ENCODE data around the gene CHD8. TPM values are rescaled to one million over a fixed set of nuclear protein-coding genes. Genes with fewer than 3 reads are reported as not detected.

CHD8 gene
- total and polyA plus RNA-seq, 2 of the 4 experiments (the other 2 are of a cell fraction) = 32.1 to 55.0 TPM

DNA sequence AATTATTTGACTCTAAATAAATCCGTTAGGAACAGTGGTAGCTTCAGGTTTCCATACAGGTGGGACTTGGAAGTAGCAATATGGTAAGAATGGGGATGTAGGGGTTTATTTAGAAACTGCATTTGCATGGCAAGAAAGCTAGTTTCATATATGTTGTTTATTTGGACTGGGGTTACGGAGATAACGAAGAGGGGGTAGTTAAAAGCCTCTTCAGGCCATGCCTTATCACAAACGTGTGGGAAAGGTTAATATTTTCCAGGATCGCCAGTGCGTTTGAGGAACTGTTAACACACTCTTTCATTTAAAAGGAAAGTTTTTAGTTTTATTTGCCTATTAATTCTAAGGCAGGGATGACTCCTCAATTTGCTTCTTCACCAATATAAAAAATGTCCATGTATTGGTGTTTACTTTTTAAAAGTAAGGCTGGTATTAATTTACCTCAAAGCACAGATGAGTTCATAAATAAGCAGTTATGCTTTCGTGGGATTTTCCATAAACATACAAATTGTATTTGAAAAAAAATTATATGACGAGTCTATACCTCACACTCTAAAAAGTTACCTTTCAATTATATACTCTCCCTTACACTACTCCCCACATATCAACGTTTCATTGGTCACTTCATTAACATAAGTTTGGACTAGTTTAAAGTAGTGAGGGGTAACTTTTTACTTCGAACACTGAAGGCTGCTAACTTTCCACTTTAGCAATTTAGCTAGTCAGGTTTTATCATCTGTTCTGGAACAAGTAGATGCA is 20.0 kb upstream of the CHD8 start:
- Histone ChIP-seq H4K20me1 (ENCODE audit: insufficient read depth, low read length) (no peaks in the 10 kb centered on the region), H4K91ac (ENCODE audit: insufficient read depth, low read depth, low read length) (peak overlapping the region; percentile 81), H3K4me1 (ENCODE audit: control insufficient read depth, insufficient read depth, low read length) (no peaks in the 10 kb centered on the region; the same call in 1 of the 2 replicates), H3K4ac (ENCODE audit: low read depth, low read length) (peak overlapping the region; percentile 84), H2BK5ac (ENCODE audit: low read depth, low read length, poor library complexity, severe bottlenecking) (peak overlapping the region; percentile 79), H3K4me3 (ENCODE audit: insufficient read depth, low read depth, low read length) (peak overlapping the region; percentile 89), H3K9me1 (ENCODE audit: insufficient read depth, low read length) (no peaks in the 10 kb centered on the region), H3K56ac (ENCODE audit: extremely low read depth, insufficient read depth, low read length) (peak overlapping the region; percentile 80), H4K5ac (ENCODE audit: low read depth, low read length) (peak overlapping the region; percentile 89), H3K4me2 (ENCODE audit: low read depth, low read length) (peak overlapping the region; percentile 91), H3K79me1 (ENCODE audit: low read depth in 1 of 2, low read length in 2 of 2) (peaks cover 8 to 30% of the 10 kb centered on the region in 2 experiments), H2AFZ (replicated peaks; ENCODE audit: low read length, poor library complexity) (peak overlapping the region; percentile 95), H4K8ac (ENCODE audit: low read depth in 2 of 2, low read length in 2 of 2) (peak overlapping the region; percentile 87 to 98; a peak in 3 of 4 replicates), H2BK20ac (ENCODE audit: low read depth, low read length) (no peak overlapping the region), H3K9me3 (ENCODE audit: control insufficient read depth, insufficient read depth, low read length) (no peaks in the 10 kb centered on the region), H3K14ac (replicated peaks; ENCODE audit: low read depth, low read length) (peak overlapping the region; percentile 74; the same call in 1 of the 2 replicates), H2BK15ac (ENCODE audit: low read depth, low read length) (no peak overlapping the region; the same call in 2 of the 3 replicates), H3K27ac (ENCODE audit: insufficient read depth, low read length) (peak overlapping the region; percentile 90), H3K18ac (ENCODE audit: low read depth, low read length) (peak overlapping the region; percentile 68), H3K27me3 (ENCODE audit: control insufficient read depth, insufficient read depth, low read length) (no peaks in the 10 kb centered on the region), H3K23ac (ENCODE audit: low read depth, low read length) (peak overlapping the region; percentile 73), H3K9ac (ENCODE audit: low read depth, low read length) (peak overlapping the region; percentile 90), H3K36me3 (ENCODE audit: control insufficient read depth, insufficient read depth, low read length) (peaks cover 2% of the 10 kb centered on the region), H2AK9ac (replicated peaks; ENCODE audit: low read depth, low read length, poor library complexity) (peak overlapping the region; percentile 90), H2BK120ac (ENCODE audit: low read depth, low read length) (peak overlapping the region; percentile 31; the same call in 1 of the 2 replicates), H2AK5ac (ENCODE audit: low read depth, low read length) (no peak overlapping the region)
- DNase-seq (no peak), ATAC-seq (ENCODE audit: low read depth) (no peak)
- WGBS, 2 experiments (ENCODE audit: extremely low coverage in 2 of 2, insufficient read length in 1 of 2) = 100% methylated on average over 1 of the region's 10 CpGs; no CpG with 5 or more reads in 1 of the 2 experiments
- CTCF ChIA-PET = interaction anchor here (1.5 to 2.7 kb wide), 2 partner anchors 22 to 41 kb away, joined by 3 to 10 read pairs; no protein-coding TSS in a partner anchor
- POLR2A ChIA-PET (ENCODE audit: unreplicated experiment) = no interaction called here
- BruUV-seq (replicated peaks) = no TSS peak
- dilution Hi-C loops (cut with HindIII; ENCODE audit: low sequenced_read_pairs, unreplicated experiment) (no loop called here), in situ Hi-C loops (cut with MboI; ENCODE audit: low sequenced_read_pairs) (no loop called here), intact Hi-C loops (cut with micrococcal nuclease) (loop anchor here (2.0 kb wide), 1 partner anchor 39 kb away; no protein-coding TSS in a partner anchor)
- no peak for TF ChIP-seq RFX5 (IDR thresholded peaks at IDR 0.05; ENCODE audit: low read depth, low read length)
- TF ChIP-seq CEBPB (IDR thresholded peaks at IDR 0.05; ENCODE audit: low read depth, low read length) = no peak
- no peak for TF ChIP-seq MAFK (IDR thresholded peaks at IDR 0.05; ENCODE audit: low read depth, low read length)
- no peak for TF ChIP-seq RAD21 (IDR thresholded peaks at IDR 0.05; ENCODE audit: low read length)
- TF ChIP-seq MXI1 (IDR thresholded peaks at IDR 0.05; ENCODE audit: borderline replicate concordance, low read depth, low read length) = no peak
- no peak for TF ChIP-seq RCOR1 (IDR thresholded peaks at IDR 0.05; ENCODE audit: insufficient replicate concordance, low read length)
- TF ChIP-seq, protein P1, sequence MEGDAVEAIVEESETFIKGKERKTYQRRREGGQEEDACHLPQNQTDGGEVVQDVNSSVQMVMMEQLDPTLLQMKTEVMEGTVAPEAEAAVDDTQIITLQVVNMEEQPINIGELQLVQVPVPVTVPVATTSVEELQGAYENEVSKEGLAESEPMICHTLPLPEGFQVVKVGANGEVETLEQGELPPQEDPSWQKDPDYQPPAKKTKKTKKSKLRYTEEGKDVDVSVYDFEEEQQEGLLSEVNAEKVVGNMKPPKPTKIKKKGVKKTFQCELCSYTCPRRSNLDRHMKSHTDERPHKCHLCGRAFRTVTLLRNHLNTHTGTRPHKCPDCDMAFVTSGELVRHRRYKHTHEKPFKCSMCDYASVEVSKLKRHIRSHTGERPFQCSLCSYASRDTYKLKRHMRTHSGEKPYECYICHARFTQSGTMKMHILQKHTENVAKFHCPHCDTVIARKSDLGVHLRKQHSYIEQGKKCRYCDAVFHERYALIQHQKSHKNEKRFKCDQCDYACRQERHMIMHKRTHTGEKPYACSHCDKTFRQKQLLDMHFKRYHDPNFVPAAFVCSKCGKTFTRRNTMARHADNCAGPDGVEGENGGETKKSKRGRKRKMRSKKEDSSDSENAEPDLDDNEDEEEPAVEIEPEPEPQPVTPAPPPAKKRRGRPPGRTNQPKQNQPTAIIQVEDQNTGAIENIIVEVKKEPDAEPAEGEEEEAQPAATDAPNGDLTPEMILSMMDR (conservative IDR thresholded peaks at IDR 0.05; ENCODE audit: low read depth, low read length) = no peak
- TF ChIP-seq NFE2L2 (IDR thresholded peaks at IDR 0.05; ENCODE audit: low read depth, low read length) = no peak
- no peak for TF ChIP-seq SMC3 (IDR thresholded peaks at IDR 0.05; ENCODE audit: low read depth, low read length)
- TF ChIP-seq, protein P2, sequence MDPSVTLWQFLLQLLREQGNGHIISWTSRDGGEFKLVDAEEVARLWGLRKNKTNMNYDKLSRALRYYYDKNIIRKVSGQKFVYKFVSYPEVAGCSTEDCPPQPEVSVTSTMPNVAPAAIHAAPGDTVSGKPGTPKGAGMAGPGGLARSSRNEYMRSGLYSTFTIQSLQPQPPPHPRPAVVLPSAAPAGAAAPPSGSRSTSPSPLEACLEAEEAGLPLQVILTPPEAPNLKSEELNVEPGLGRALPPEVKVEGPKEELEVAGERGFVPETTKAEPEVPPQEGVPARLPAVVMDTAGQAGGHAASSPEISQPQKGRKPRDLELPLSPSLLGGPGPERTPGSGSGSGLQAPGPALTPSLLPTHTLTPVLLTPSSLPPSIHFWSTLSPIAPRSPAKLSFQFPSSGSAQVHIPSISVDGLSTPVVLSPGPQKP (IDR thresholded peaks at IDR 0.05; ENCODE audit: borderline replicate concordance, low read depth, low read length) = no peak
- no peak for TF ChIP-seq FOS (IDR thresholded peaks at IDR 0.05; ENCODE audit: low read depth, low read length)
- TF ChIP-seq POLR2A (IDR thresholded peaks at IDR 0.05; ENCODE audit: low read depth, low read length) = no peak
- no peak for TF ChIP-seq BHLHE40 (IDR thresholded peaks at IDR 0.05; ENCODE audit: low read depth, low read length)
- TF ChIP-seq MAZ (IDR thresholded peaks at IDR 0.05; ENCODE audit: borderline replicate concordance, low read depth, low read length) = no peak
- TF ChIP-seq CHD1 (IDR thresholded peaks at IDR 0.05; ENCODE audit: low read depth, low read length) = no peak

Measured in IMR-90 (cell line).